HepG2 (cell line): ENCODE data around the gene FRMD5. TPM values are rescaled to one million over a fixed set of nuclear protein-coding genes. Genes with fewer than 3 reads are reported as not detected.

Experiments
- CREB1 ChIP-seq, 2 experiments: fragments of 450-650 bp in 1 of 2; IDR thresholded peaks; 2 replicates each; pipeline ENCODE4 v1.6.1; 2016 to 2017; ENCODE audit warnings: control low read depth in 1 of 2, mild to moderate bottlenecking in 1 of 2, missing compliant biosample characterization in 1 of 2, missing genetic modification characterization in 1 of 2
- GTF3A ChIP-seq: sonication (generic); formaldehyde crosslinking; conservative IDR thresholded peaks from 2 replicates; pipeline ENCODE4 v1.4.0; 2020; ENCODE audit warnings: mild to moderate bottlenecking, missing genetic modification reagents
- HNRNPLL ChIP-seq: fragments of 200-400 bp; formaldehyde crosslinking; IDR thresholded peaks from 2 replicates; pipeline ENCODE4 v1.6.1; 2017; ENCODE audit warnings: mild to moderate bottlenecking, low read depth, low read length; ENCODE audit not compliant: poor library complexity, severe bottlenecking
- KAT7 ChIP-seq: IDR thresholded peaks from 2 replicates; pipeline ENCODE4 v1.6.1; 2018; ENCODE audit warnings: borderline replicate concordance, missing compliant biosample characterization
- KMT2B ChIP-seq: IDR thresholded peaks from 2 replicates; pipeline ENCODE4 v1.6.1; 2016; ENCODE audit warnings: missing genetic modification reagents, missing compliant biosample characterization
- MAFK ChIP-seq, 2 experiments: IDR thresholded peaks in 1 of 2; conservative IDR thresholded peaks in 1 of 2; 2 replicates each; pipeline ENCODE4 v1.6.1; 2011; ENCODE audit warnings: improper control_type of control experiment in 2 of 2, low read length in 2 of 2
- MZF1 ChIP-seq: sonication (generic); formaldehyde crosslinking; IDR thresholded peaks from 2 replicates; pipeline ENCODE4 v1.8.1; 2023; ENCODE audit warnings: mild to moderate bottlenecking, missing genetic modification reagents, borderline replicate concordance
- NFE2L1 ChIP-seq: sonication (generic); formaldehyde crosslinking; IDR thresholded peaks from 2 replicates; pipeline ENCODE4 v1.4.0; 2020; ENCODE audit warnings: missing genetic modification reagents, mild to moderate bottlenecking, borderline replicate concordance
- PAF1 ChIP-seq: IDR thresholded peaks from 2 replicates; pipeline ENCODE4 v1.6.1; 2016; ENCODE audit warnings: missing genetic modification reagents, missing compliant biosample characterization
- RFXANK ChIP-seq: IDR thresholded peaks from 2 replicates; pipeline ENCODE4 v1.6.1; 2016
- SNAPC2 ChIP-seq: sonication (generic); formaldehyde crosslinking; IDR thresholded peaks from 2 replicates; pipeline ENCODE4 v1.8.1; 2022; ENCODE audit warnings: mild to moderate bottlenecking, missing genetic modification reagents
- SOX5 ChIP-seq: IDR thresholded peaks from 2 replicates; pipeline ENCODE4 v1.6.1; 2016; ENCODE audit warnings: borderline replicate concordance
- TBX2 ChIP-seq: sonication (generic); formaldehyde crosslinking; IDR thresholded peaks from 2 replicates; pipeline ENCODE4 v1.5.0; 2020; ENCODE audit warnings: missing genetic modification reagents, mild to moderate bottlenecking, borderline replicate concordance
- TFDP2 ChIP-seq: sonication (generic); formaldehyde crosslinking; IDR thresholded peaks from 2 replicates; pipeline ENCODE4 v1.4.0; 2020; ENCODE audit warnings: missing genetic modification reagents
- ZC3H4 ChIP-seq: sonication (generic); formaldehyde crosslinking; IDR thresholded peaks from 2 replicates; pipeline ENCODE4 v1.4.0; 2020; ENCODE audit warnings: missing genetic modification reagents, borderline replicate concordance
- ZFY ChIP-seq: sonication (generic); formaldehyde crosslinking; IDR thresholded peaks from 2 replicates; pipeline ENCODE4 v1.4.0; 2020; ENCODE audit warnings: missing genetic modification reagents
- ZNF205 ChIP-seq: IDR thresholded peaks from 2 replicates; pipeline ENCODE4 v1.6.1; 2018; ENCODE audit warnings: missing biosample characterization, missing genetic modification reagents
- ZNF263 ChIP-seq: sonication (generic); formaldehyde crosslinking; IDR thresholded peaks from 2 replicates; pipeline ENCODE4 v1.4.0; 2020; ENCODE audit warnings: missing genetic modification reagents
- ZNF280D ChIP-seq: sonication (generic); formaldehyde crosslinking; IDR thresholded peaks from 2 replicates; pipeline ENCODE4 v1.5.1; 2020; ENCODE audit warnings: mild to moderate bottlenecking, missing genetic modification reagents
- ZNF460 ChIP-seq: sonication (generic); formaldehyde crosslinking; IDR thresholded peaks from 2 replicates; pipeline ENCODE4 v1.5.1; 2020; ENCODE audit warnings: missing genetic modification reagents, mild to moderate bottlenecking, borderline replicate concordance
- ZNF574 ChIP-seq: sonication (generic); formaldehyde crosslinking; IDR thresholded peaks from 2 replicates; pipeline ENCODE4 v1.4.0; 2020; ENCODE audit warnings: missing genetic modification reagents
- ZNF672 ChIP-seq: sonication (generic); formaldehyde crosslinking; IDR thresholded peaks from 2 replicates; pipeline ENCODE4 v1.8.1; 2022; ENCODE audit warnings: missing genetic modification reagents
- ZNF737 ChIP-seq: sonication (generic); formaldehyde crosslinking; IDR thresholded peaks from 2 replicates; pipeline ENCODE4 v1.5.0; 2020; ENCODE audit warnings: missing genetic modification reagents, mild to moderate bottlenecking, borderline replicate concordance
- ZNF773 ChIP-seq: sonication (generic); formaldehyde crosslinking; IDR thresholded peaks from 2 replicates; pipeline ENCODE4 v1.4.0; 2020; ENCODE audit warnings: missing genetic modification reagents, borderline replicate concordance
- polyA plus RNA-seq, 8 experiments: library from polyadenylated mRNA; depleted of rRNA in 3 of 8; stranded (reverse) in 7 of 8; unstranded in 1 of 8; fragments of >200 nt; fragmentation: Illumina TruSeq in 4 of 8; extraction: Trizol in 4 of 8; gene quantifications; 2 replicates each; pipeline versions ENCODE4 v1.2.1 to v1.2.3, GENCODE V29; 2011 to 2016; ENCODE audit warnings: low read depth in 4 of 8, missing spikeins in 1 of 8, mixed read lengths in 1 of 8; ENCODE audit not compliant: insufficient read depth in 1 of 8
- total RNA-seq, 5 experiments: library from RNA; depleted of rRNA; stranded (reverse); fragments of >200 nt; fragmentation: Illumina TruSeq; extraction: Trizol; gene quantifications; 2 replicates each; pipeline ENCODE4 v1.2.3, GENCODE V29; 2016; ENCODE audit warnings: low read depth in 1 of 5

FRMD5 gene
- total and polyA plus RNA-seq, 2 of the 13 experiments (the other 11 are each of a cell fraction or from before 2014, with no cell fraction given): 0.93 to 1.5 TPM

GRCh38 chr15:43826508-43827341 lies 368.3 kb downstream of the FRMD5 start, which contains the start of gene WDR76 (continued):
- peak; percentile 62 for TF ChIP-seq ZFY (CRISPR knock-in tag)
- no peak for TF ChIP-seq NFE2L1 (CRISPR knock-in tag)
- peak; percentile 34; the same call in 1 of the 2 replicates for TF ChIP-seq KMT2B (CRISPR knock-in tag)
- peak; percentile 74 for TF ChIP-seq ZNF460 (CRISPR knock-in tag)
- TF ChIP-seq CREB1 (IDR thresholded peaks at IDR 0.05): no peak
- no peak for TF ChIP-seq CREB1 (CRISPR knock-in tag; IDR thresholded peaks at IDR 0.05)
- TF ChIP-seq ZNF574 (CRISPR knock-in tag): peak; percentile 87
- no peak for TF ChIP-seq ZNF672 (CRISPR knock-in tag)
- TF ChIP-seq SNAPC2 (CRISPR knock-in tag): no peak
- 0 out of 2 replicates have a peak, but pooled peaks have one; percentile 20 for TF ChIP-seq ZNF263
- no peak for TF ChIP-seq KAT7 (CRISPR knock-in tag)
- TF ChIP-seq ZC3H4: no peak
- no peak for TF ChIP-seq MZF1
- TF ChIP-seq RFXANK (CRISPR knock-in tag): no peak
- no peak for TF ChIP-seq ZNF205 (CRISPR knock-in tag)
- TF ChIP-seq PAF1 (CRISPR knock-in tag): no peak
- no peak for TF ChIP-seq ZNF737 (CRISPR knock-in tag)
- TF ChIP-seq GTF3A (CRISPR knock-in tag): no peak
- no peak for TF ChIP-seq ZNF280D (CRISPR knock-in tag)
- no peak for TF ChIP-seq SOX5 (CRISPR knock-in tag)
- no peak for TF ChIP-seq MAFK (conservative IDR thresholded peaks at IDR 0.05 in 1 of 2, IDR thresholded peaks at IDR 0.05 in 1 of 2; ENCODE audit: low read length in 2 of 2)
- no peak for TF ChIP-seq ZNF773
- peak; percentile 20; the same call in 1 of the 2 replicates for TF ChIP-seq TBX2
- peak; percentile 70 for TF ChIP-seq HNRNPLL
- TF ChIP-seq TFDP2 (CRISPR knock-in tag): peak; percentile 90
